Spleen (tissue), 11 donors: ENCODE data around the gene TP53. TPM values are rescaled to one million over a fixed set of nuclear protein-coding genes. Genes with fewer than 3 reads are reported as not detected.
A peak's percentile ranks its signal among the peaks of the same experiment; 100 is the strongest.
"Not testable (repeated sequence)": the region's sequence is repeated elsewhere in the genome, so short reads cannot be mapped to it uniquely, and the experiment has no call there.

Experiments
- DNase-seq: peaks from one replicate; pipeline ENCODE4 v3.0.0-alpha.2; 2020
- H3K27ac ChIP-seq, 8 donors: fragments of 200-600 bp; sonication (generic) in 7 of 8; 1 replicate in 4 of 8; 2 replicates in 4 of 8; pipeline versions ENCODE4 v1.5.0 to v1.8.0; 2016 to 2021; ENCODE audit warnings: inconsistent platforms in 4 of 8, mild to moderate bottlenecking in 4 of 8, moderate library complexity in 1 of 8
- H3K27me3 ChIP-seq, 7 donors: fragments of 200-600 bp; sonication (generic) in 6 of 7; replicated peaks in 1 of 7; 1 replicate in 4 of 7; 2 replicates in 3 of 7; pipeline versions ENCODE4 v1.5.0 to v1.8.0; 2016 to 2021; ENCODE audit warnings: inconsistent platforms in 3 of 7, mild to moderate bottlenecking in 1 of 7
- H3K36me3 ChIP-seq, 6 donors: fragments of 200-600 bp; sonication (generic) in 5 of 6; 1 replicate in 4 of 6; 2 replicates in 2 of 6; pipeline versions ENCODE4 v1.5.0 to v1.8.0; 2016 to 2021; ENCODE audit warnings: inconsistent platforms in 2 of 6
- H3K4me1 ChIP-seq, 6 donors: fragments of 200-600 bp; sonication (generic) in 5 of 6; 1 replicate in 3 of 6; 2 replicates in 3 of 6; pipeline versions ENCODE4 v1.5.0 to v1.8.0; 2016 to 2021; ENCODE audit warnings: inconsistent platforms in 3 of 6
- H3K4me3 ChIP-seq, 8 donors: fragments of 200-600 bp; sonication (generic) in 7 of 8; 1 replicate in 4 of 8; 2 replicates in 4 of 8; pipeline versions ENCODE4 v1.5.0 to v1.8.0; 2016 to 2021; ENCODE audit warnings: inconsistent platforms in 4 of 8, mild to moderate bottlenecking in 4 of 8, moderate library complexity in 2 of 8
- H3K9me3 ChIP-seq, 8 donors: fragments of 200-600 bp; sonication (generic) in 7 of 8; 1 replicate in 4 of 8; 2 replicates in 4 of 8; pipeline versions ENCODE4 v1.5.0 to v1.8.0; 2016 to 2021; ENCODE audit warnings: inconsistent platforms in 4 of 8
- CTCF ChIP-seq, 11 experiments: fragments of 200-600 bp in 7 of 11; fragments of 450-650 bp in 4 of 11; sonication (generic) in 4 of 11; IDR thresholded peaks in 8 of 11; conservative IDR thresholded peaks in 3 of 11; 1 replicate in 7 of 11; 2 replicates in 4 of 11; pipeline versions ENCODE4 v1.4.0 to v1.8.0; 2016 to 2021; ENCODE audit warnings: antibody characterized with exemption in 11 of 11, inconsistent platforms in 4 of 11, mild to moderate bottlenecking in 1 of 11
- POLR2A ChIP-seq, 3 donors: fragments of 450-650 bp; IDR thresholded peaks; one replicate each; pipeline ENCODE4 v1.5.1; 2017; ENCODE audit warnings: antibody characterized with exemption in 3 of 3, mild to moderate bottlenecking in 1 of 3
- POLR2AphosphoS5 ChIP-seq, 3 donors: sonication (generic); formaldehyde crosslinking; IDR thresholded peaks; one replicate each; pipeline ENCODE4 v1.5.1; 2017; ENCODE audit warnings: antibody characterized with exemption in 3 of 3
- WGBS, 5 donors: extraction: QIAGEN DNeasy Blood & Tissue Kit in 3 of 5; methylation state at CpG; one replicate each; pipeline versions ENCODE4 v1.1.5 to v1.1.7; 2013 to 2018; 5-methylcytosine and 5-hydroxymethylcytosine counted together
- intact Hi-C: fragments of 100-400 bp; cut with DNase I; formaldehyde crosslinking; loops from one replicate; pipeline ENCODE4 v1.15.0; 2023; ENCODE audit warnings: low total_unique reads
- polyA plus RNA-seq, 3 donors: library from polyadenylated mRNA; stranded (reverse); fragments of 200-250 nt; gene quantifications; one replicate each; pipeline ENCODE4 v1.2.1, GENCODE V29; 2013
- total RNA-seq, 7 donors: library from RNA; depleted of rRNA in 3 of 7; stranded (reverse); fragments of >200 nt in 3 of 7; fragmentation: NEBNext Ultra II Directional in 4 of 7; extraction: Animal tissue kit (Norgen Biotek cat#: 25700) in 4 of 7; gene quantifications; one replicate each; pipeline versions ENCODE4 v1.1.0 to v1.2.1, GENCODE V29; 2016 to 2021
- donor health status: healthy with polysubstance abuse.
- donor health status: DM: no; HTN: no; CAD: no; lungs with moderate emphysema.
- donor health status: DM: no; HTN: no; CAD: no.
- donor health status: Bipolar disorder and iron deficiency.
- donor health status: healthy.
- donor health status: DM: no; HTN: no; CAD: no.
- donor health status: DM: yes; HTN: yes; CAD: no.

Gene TP53
- total and polyA plus RNA-seq, 10 donors, result 33.6 to 83.9 (median 44.9) TPM

DNA sequence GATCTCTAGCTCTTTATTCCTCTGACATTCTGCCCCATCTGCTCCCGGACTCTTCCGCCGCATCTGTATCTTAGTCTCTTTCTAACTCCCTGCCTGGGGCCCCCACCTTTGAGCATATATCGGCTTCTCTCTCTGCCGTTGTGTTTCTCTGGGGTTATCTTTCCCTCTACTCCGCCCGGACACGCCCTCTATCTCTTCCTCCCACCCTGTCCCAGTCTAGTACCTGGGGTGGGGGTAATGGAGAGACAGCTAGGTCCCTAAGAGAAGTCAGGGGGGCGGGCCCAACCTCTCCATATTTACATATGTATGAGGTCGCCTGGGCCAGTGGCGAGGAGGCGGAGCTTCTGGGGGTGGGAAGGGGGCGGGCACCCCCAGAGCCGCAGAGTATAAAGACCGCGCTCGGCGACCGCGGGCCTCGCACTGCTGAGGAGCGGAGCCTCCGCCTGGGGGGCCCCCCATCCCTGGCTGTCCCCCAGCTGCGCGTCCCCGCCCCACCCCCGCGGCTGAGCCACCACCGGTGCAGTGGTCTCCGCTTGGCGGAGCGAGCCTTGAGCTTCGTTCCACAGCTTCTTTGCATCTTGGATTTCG lies 36.7 kb downstream of the TP53 start, which contains the start of gene ATP1B2:
Gene ATP1B2, plus strand, starts transcription at position 418 of the 588 bp plus-strand sequence. CDS start 593 bp downstream, outside the sequence.
- 1 to 4% (median 1%) methylated on average over 15 to 34 of the region's 34 CpGs for WGBS, 5 donors
- peak within 1 kb of the TSS in 7 of 8 donors; percentile 30 to 64 (median 46) for H3K27ac ChIP-seq
- TF ChIP-seq POLR2AphosphoS5 (IDR thresholded peaks at IDR 0.05) (peak in 2 of 3 donors; percentile 35 to 63), CTCF (IDR thresholded peaks at IDR 0.05 in 8 of 11, conservative IDR thresholded peaks at IDR 0.05 in 3 of 11) (no peak)
- DNase-seq, result peak; percentile 90
- H3K27me3 ChIP-seq, result peaks cover 0 to 66% (median 34%) of the 10 kb centered on the region in 7 donors
- peaks cover 9 to 29% (median 22%) of the 10 kb centered on the region in 6 donors for H3K4me1 ChIP-seq
- H3K9me3 ChIP-seq, result no peaks in the 10 kb centered on the region
- no peaks in the 10 kb centered on the region for H3K36me3 ChIP-seq
- intact Hi-C loops, result no loop called here
- H3K4me3 ChIP-seq, result peak within 1 kb of the TSS; percentile 37 to 76 (median 52)

DNA sequence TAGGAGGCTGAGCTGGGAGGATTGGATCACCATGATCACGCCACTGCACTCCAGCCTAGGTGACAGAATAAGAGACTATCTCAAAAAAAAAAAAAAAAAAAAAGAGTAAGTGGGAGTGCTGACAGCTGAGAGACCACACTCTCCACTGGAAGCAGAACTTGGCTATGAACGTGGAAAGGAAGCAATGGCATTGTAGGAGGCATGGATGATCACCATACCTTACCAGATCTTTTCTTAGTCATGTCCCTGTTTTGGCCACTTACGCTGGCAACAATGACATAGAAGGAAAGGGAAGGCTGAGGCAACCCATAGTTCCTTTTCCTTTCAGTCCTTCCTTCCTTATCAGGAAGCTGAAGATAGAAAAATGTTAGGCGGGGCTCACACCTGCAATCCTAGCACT lies 40.3 kb downstream of the TP53 start:
- peaks cover 0 to 63% (median 28%) of the 10 kb centered on the region in 7 donors for H3K27me3 ChIP-seq

DNA sequence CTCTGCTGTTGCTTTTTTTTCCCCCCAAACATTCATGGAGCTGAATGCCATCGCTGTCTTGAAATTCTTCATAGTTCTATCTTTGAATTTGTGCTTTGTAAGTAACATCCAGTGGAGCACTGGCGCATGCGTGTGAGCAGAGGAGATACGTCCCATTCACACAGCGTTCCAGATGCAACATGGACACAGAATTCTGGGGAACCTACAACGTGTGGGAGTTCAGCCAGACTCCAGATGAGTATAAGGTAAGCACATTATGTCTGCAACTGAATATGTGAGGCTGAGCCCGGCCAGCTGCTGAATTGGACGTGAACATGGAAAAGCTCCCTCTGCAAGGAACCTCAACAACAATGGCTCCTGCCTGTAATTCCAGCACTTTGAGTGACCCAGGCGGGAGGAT lies 40.8 kb downstream of the TP53 start:
- intact Hi-C loops, result no loop called here
- TF ChIP-seq POLR2A (IDR thresholded peaks at IDR 0.05) (no peak), CTCF (IDR thresholded peaks at IDR 0.05 in 8 of 11, conservative IDR thresholded peaks at IDR 0.05 in 3 of 11) (no peak), POLR2AphosphoS5 (IDR thresholded peaks at IDR 0.05) (no peak)
- H3K27me3 ChIP-seq, result peaks cover 0 to 57% (median 22%) of the 10 kb centered on the region in 7 donors
- no peak for DNase-seq
- no peaks in the 10 kb centered on the region for H3K9me3 ChIP-seq
- 79 to 93% (median 88%) methylated on average over 8 to 9 of the region's 9 CpGs for WGBS, 5 donors
- H3K27ac ChIP-seq, result no peak overlapping the region
- H3K36me3 ChIP-seq, result no peaks in the 10 kb centered on the region
- H3K4me3 ChIP-seq, result no peak overlapping the region
- H3K4me1 ChIP-seq, result peaks cover 8 to 29% (median 16%) of the 10 kb centered on the region in 6 donors

More for the DNA sequence above, 40.3 kb downstream of the TP53 start:
- Histone ChIP-seq H3K9me3 (no peaks in the 10 kb centered on the region), H3K4me1 (peaks cover 9 to 35% (median 21%) of the 10 kb centered on the region in 6 donors), H3K4me3 (no peak overlapping the region), H3K27ac (no peak overlapping the region), H3K36me3 (no peaks in the 10 kb centered on the region)
- 50 to 68% (median 64%) methylated on average over 4 of the region's 4 CpGs for WGBS, 5 donors
- intact Hi-C loops, result no loop called here
- no peak for TF ChIP-seq CTCF (IDR thresholded peaks at IDR 0.05 in 8 of 11, conservative IDR thresholded peaks at IDR 0.05 in 3 of 11)
- TF ChIP-seq POLR2A (IDR thresholded peaks at IDR 0.05), result no peak
- no peak for TF ChIP-seq POLR2AphosphoS5 (IDR thresholded peaks at IDR 0.05)
- no peak for DNase-seq

GRCh38 chr17:7644775-7645174 lies 42.5 kb downstream of the TP53 start:
- no peaks in the 10 kb centered on the region for H3K36me3 ChIP-seq
- TF ChIP-seq POLR2AphosphoS5 (IDR thresholded peaks at IDR 0.05) (no peak), CTCF (IDR thresholded peaks at IDR 0.05 in 8 of 11, conservative IDR thresholded peaks at IDR 0.05 in 3 of 11) (no peak), POLR2A (IDR thresholded peaks at IDR 0.05) (no peak)
- intact Hi-C loops, result no loop called here
- no peaks in the 10 kb centered on the region for H3K9me3 ChIP-seq
- peak overlapping the region in 1 of 8 donors; percentile 26 for H3K27ac ChIP-seq
- 59 to 70% (median 65%) methylated on average over 4 of the region's 4 CpGs for WGBS, 5 donors
- peaks cover 0 to 12% (median 0%) of the 10 kb centered on the region in 6 donors for H3K4me1 ChIP-seq
- H3K27me3 ChIP-seq, result peaks cover 0 to 40% (median 6%) of the 10 kb centered on the region in 7 donors
- DNase-seq, result no peak
- H3K4me3 ChIP-seq, result no peak overlapping the region

GRCh38 chr17:7641635-7642034 lies 45.7 kb downstream of the TP53 start:
- H3K36me3 ChIP-seq, DNase-seq, intact Hi-C loops, H3K27ac ChIP-seq, H3K9me3 ChIP-seq, H3K4me1 ChIP-seq, H3K4me3 ChIP-seq: not testable (repeated sequence)
- peaks cover 0 to 12% (median 0%) of the 10 kb centered on the region in 7 donors for H3K27me3 ChIP-seq
- 56 to 63% (median 60%) methylated on average over 7 of the region's 7 CpGs for WGBS, 5 donors
